Measurements from ENCODE around the gene KDM2B. TPM values are rescaled to one million over a fixed set of nuclear protein-coding genes. Genes with fewer than 3 reads are reported as not detected.

Gene KDM2B
- total RNA-seq, 1 donor from 2014 or later, result 61.1 TPM

DNA sequence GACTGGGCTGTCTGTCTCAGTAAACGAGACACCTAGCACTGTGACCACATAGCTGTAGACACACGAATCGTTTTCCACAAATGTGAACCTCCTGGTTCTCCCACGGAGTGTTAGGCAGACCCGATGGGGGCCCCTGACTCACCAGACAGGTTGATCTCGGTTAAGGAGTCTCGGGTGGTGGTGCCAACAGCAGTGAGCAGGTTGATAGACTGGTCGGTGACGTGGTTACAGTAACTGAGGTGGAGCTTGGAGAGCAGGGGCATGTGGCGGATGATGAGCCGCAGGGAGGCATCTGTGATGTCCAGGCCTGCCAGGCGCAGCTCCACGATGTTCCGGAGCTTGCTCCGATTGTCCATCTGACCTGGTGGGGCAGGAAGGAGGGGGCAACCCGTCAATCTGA lies 141.1 kb downstream of the KDM2B start:
- H3K27me3 Mint-ChIP-seq (ENCODE audit: low read depth), result no peaks in the 10 kb centered on the region
- H3K4me1 Mint-ChIP-seq, result peaks cover 2% of the 10 kb centered on the region
- H3K9me3 Mint-ChIP-seq, result peaks cover 17% of the 10 kb centered on the region
- no peak overlapping the region for H3K4me3 Mint-ChIP-seq
- DNase-seq (ENCODE audit: low spot score in 2 of 2, unreplicated experiment in 2 of 2), result no peak
- H3K27ac Mint-ChIP-seq, result no peak overlapping the region
- TF ChIP-seq, protein P1, sequence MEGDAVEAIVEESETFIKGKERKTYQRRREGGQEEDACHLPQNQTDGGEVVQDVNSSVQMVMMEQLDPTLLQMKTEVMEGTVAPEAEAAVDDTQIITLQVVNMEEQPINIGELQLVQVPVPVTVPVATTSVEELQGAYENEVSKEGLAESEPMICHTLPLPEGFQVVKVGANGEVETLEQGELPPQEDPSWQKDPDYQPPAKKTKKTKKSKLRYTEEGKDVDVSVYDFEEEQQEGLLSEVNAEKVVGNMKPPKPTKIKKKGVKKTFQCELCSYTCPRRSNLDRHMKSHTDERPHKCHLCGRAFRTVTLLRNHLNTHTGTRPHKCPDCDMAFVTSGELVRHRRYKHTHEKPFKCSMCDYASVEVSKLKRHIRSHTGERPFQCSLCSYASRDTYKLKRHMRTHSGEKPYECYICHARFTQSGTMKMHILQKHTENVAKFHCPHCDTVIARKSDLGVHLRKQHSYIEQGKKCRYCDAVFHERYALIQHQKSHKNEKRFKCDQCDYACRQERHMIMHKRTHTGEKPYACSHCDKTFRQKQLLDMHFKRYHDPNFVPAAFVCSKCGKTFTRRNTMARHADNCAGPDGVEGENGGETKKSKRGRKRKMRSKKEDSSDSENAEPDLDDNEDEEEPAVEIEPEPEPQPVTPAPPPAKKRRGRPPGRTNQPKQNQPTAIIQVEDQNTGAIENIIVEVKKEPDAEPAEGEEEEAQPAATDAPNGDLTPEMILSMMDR (IDR thresholded peaks at IDR 0.05; ENCODE audit: unreplicated experiment), result no peak
- H3K36me3 Mint-ChIP-seq, result peaks cover 54% of the 10 kb centered on the region

DNA sequence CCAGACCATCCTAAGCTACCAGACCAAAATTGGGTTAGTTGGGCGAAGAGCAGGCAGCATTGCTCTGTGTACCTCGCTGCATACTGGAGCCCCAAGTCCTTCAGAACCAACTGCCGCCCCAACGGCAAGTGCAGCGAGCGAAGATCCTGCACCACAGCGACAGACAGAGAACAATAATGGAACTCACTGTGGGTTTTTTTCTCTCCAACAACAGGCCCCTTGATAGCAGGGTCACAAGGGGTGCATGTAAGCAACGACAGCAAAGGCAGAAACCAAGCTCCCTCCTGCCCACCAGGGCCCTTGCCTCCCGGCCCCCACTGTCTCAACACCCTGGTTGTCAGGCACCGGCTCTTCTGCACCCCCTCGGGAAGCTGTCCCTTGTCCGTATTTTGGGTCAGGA lies 141.9 kb downstream of the KDM2B start:
- TF ChIP-seq, protein P1 (IDR thresholded peaks at IDR 0.05; ENCODE audit: unreplicated experiment), result no peak
- Mint-ChIP-seq H3K4me3 (no peak overlapping the region), H3K27me3 (ENCODE audit: low read depth) (no peaks in the 10 kb centered on the region), H3K9me3 (peaks cover 17% of the 10 kb centered on the region), H3K27ac (no peak overlapping the region), H3K36me3 (peaks cover 57% of the 10 kb centered on the region), H3K4me1 (peaks cover 2% of the 10 kb centered on the region)
- no peak for DNase-seq (ENCODE audit: low spot score in 2 of 2, unreplicated experiment in 2 of 2)

DNA sequence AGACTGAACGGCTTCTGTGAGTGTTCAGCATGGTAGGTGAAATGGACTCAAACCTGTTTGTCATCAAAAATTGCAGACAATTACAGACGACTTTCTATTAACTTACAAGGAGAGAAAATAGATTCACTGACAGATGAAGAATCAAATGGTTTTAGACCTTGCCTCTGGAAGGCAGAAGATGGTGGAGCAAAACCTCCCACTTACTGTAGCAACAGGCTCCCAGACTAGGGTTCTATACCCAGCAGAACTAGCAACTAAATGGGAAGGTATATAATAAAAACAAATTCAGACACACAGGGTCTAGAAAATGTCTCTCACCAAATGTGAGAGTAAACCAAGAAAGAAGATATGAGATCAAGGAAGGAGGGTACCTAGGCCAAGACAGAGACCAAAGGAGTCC lies 144.1 kb downstream of the KDM2B start:
- DNase-seq (ENCODE audit: low spot score in 2 of 2, unreplicated experiment in 2 of 2), result no peak
- H3K36me3 Mint-ChIP-seq, result peaks cover 67% of the 10 kb centered on the region
- no peaks in the 10 kb centered on the region for H3K27me3 Mint-ChIP-seq (ENCODE audit: low read depth)
- no peak overlapping the region for H3K4me3 Mint-ChIP-seq
- H3K27ac Mint-ChIP-seq, result no peak overlapping the region
- TF ChIP-seq, protein P1 (IDR thresholded peaks at IDR 0.05; ENCODE audit: unreplicated experiment), result no peak
- H3K4me1 Mint-ChIP-seq, result no peaks in the 10 kb centered on the region
- peaks cover 17% of the 10 kb centered on the region for H3K9me3 Mint-ChIP-seq

DNA sequence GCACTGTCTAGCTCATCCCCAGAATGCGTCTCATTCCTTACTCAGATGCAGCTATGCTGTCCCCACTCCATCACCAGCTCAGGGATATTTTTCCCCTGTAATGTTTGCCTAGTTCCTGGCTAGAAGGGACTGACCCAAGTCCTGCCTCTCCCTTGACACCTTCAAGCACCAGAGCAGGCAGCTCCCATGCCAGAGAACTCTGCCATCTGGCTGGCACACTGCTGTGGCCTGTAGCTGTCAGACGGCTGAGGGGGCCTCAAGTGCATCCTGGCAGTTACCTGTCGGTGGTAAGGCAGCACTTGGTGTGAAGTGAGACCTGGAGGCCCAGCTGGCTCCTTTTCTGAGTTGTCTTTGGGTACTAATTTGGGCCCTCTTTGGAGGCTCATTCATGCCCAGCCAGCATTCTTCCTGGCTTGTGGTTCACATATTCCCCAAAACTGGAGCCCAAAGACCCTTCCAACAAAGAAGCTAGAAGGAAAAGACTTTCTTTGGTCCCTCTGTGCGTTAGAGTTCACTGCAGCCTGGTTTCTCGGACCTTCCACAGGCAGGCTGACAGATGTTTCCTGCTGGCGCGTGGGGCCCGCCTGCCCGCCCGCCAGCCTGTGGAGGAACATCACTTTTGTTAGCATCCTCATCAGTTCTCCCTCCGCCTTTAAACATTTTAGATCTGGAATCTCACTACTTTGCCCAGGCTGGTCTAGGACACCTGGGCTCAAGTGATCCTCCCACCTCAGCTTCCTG lies 147.9 kb downstream of the KDM2B start:
- Mint-ChIP-seq H3K27ac (no peak overlapping the region), H3K4me1 (no peaks in the 10 kb centered on the region), H3K9me3 (peaks cover 17% of the 10 kb centered on the region), H3K4me3 (no peak overlapping the region), H3K27me3 (ENCODE audit: low read depth) (no peaks in the 10 kb centered on the region), H3K36me3 (peaks cover 74% of the 10 kb centered on the region)
- TF ChIP-seq, protein P1 (IDR thresholded peaks at IDR 0.05; ENCODE audit: unreplicated experiment), result no peak
- DNase-seq (ENCODE audit: low spot score in 2 of 2, unreplicated experiment in 2 of 2), result no peak

DNA sequence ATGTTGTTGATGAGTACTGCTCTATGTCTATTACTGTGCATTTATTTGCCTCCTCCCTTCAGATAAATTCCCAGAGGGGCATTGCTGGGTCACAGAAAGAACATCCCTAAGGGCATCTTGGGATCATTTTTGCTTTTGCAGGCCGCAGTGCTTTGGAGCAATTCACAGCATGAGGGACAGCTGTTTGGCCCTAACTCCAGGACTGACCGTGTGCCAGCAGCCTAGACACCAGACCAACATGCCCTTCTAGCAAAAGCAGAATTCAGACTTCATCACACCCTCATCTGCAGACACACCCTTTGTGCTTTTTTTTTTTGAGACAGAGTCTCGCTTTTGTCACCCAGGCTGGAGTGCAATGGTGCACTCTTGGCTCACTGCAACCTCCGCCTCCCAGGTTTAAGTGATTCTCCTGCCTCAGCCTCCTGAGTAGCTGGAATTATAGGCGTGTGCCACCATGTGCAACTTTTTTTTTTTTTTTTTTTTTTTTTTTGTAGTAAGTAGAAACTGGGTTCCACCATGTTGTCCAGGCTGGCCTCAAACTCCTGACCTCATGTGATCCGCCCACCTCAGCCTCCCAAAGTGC lies 149.9 kb downstream of the KDM2B start:
- Mint-ChIP-seq H3K36me3 (peaks cover 63% of the 10 kb centered on the region), H3K27ac (no peak overlapping the region), H3K4me1 (no peaks in the 10 kb centered on the region), H3K27me3 (ENCODE audit: low read depth) (no peaks in the 10 kb centered on the region), H3K9me3 (peaks cover 2% of the 10 kb centered on the region), H3K4me3 (no peak overlapping the region)
- DNase-seq (ENCODE audit: low spot score in 2 of 2, unreplicated experiment in 2 of 2), result no peak
- TF ChIP-seq, protein P1 (IDR thresholded peaks at IDR 0.05; ENCODE audit: unreplicated experiment), result no peak
